H9 (cell line): Measurements from ENCODE around the gene CCDC18. TPM values are rescaled to one million over a fixed set of nuclear protein-coding genes. Genes with fewer than 3 reads are reported as not detected.

Experiments
- DNase-seq: peaks from one replicate; pipeline ENCODE4 v3.0.0-alpha.2; 2017
- H2AFZ ChIP-seq: one replicate; pipeline ENCODE4 v1.6.1; 2013; ENCODE audit warnings: mild to moderate bottlenecking, low read length, control low read depth, moderate library complexity
- H2AK5ac ChIP-seq: 2 replicates; pipeline ENCODE4 v1.6.1; 2013; ENCODE audit warnings: low read length, control low read depth, mixed read lengths; ENCODE audit not compliant: insufficient read length
- H2BK120ac ChIP-seq: one replicate; pipeline ENCODE4 v1.6.1; 2013; ENCODE audit warnings: low read depth, mild to moderate bottlenecking, low read length, control low read depth, inconsistent platforms; ENCODE audit not compliant: poor library complexity, severe bottlenecking
- H2BK12ac ChIP-seq: 2 replicates; pipeline ENCODE4 v1.6.1; 2013; ENCODE audit warnings: low read length, control low read depth, mixed read lengths, low read depth; ENCODE audit not compliant: insufficient read length
- H2BK15ac ChIP-seq: 2 replicates; pipeline ENCODE4 v1.6.1; 2013; ENCODE audit warnings: low read depth, low read length, control low read depth
- H2BK20ac ChIP-seq: one replicate; pipeline ENCODE4 v1.6.1; 2013; ENCODE audit warnings: low read depth, mild to moderate bottlenecking, low read length, control low read depth, inconsistent platforms; ENCODE audit not compliant: poor library complexity, severe bottlenecking
- H2BK5ac ChIP-seq: 2 replicates; pipeline ENCODE4 v1.6.1; 2013; ENCODE audit warnings: low read length, control low read depth, mixed read lengths; ENCODE audit not compliant: insufficient read length
- H3K14ac ChIP-seq: 2 replicates; pipeline ENCODE4 v1.6.1; 2013; ENCODE audit warnings: low read length, control low read depth; ENCODE audit not compliant: insufficient read depth
- H3K18ac ChIP-seq: 2 replicates; pipeline ENCODE4 v1.6.1; 2013; ENCODE audit warnings: low read depth, mild to moderate bottlenecking, mixed read lengths, low read length, control low read depth; ENCODE audit not compliant: insufficient read length
- H3K23ac ChIP-seq: 2 replicates; pipeline ENCODE4 v1.6.1; 2013; ENCODE audit warnings: low read length, control low read depth, mixed read lengths, low read depth; ENCODE audit not compliant: insufficient read length
- H3K23me2 ChIP-seq: 2 replicates; pipeline ENCODE4 v1.6.1; 2013; ENCODE audit warnings: low read depth, mild to moderate bottlenecking, mixed read lengths, low read length, control low read depth; ENCODE audit not compliant: insufficient read length, poor library complexity, severe bottlenecking
- H3K27ac ChIP-seq: 2 replicates; pipeline ENCODE4 v1.5.1; 2013; ENCODE audit warnings: low read length, control low read depth, mixed read lengths, low read depth; ENCODE audit not compliant: insufficient read length
- H3K27me3 ChIP-seq: 2 replicates; pipeline ENCODE4 v1.6.1; 2013; ENCODE audit warnings: low read length, control low read depth, inconsistent platforms; ENCODE audit not compliant: insufficient read depth
- H3K4ac ChIP-seq: 2 replicates; pipeline ENCODE4 v1.6.1; 2013; ENCODE audit warnings: low read depth, mild to moderate bottlenecking, control low read depth, inconsistent platforms, low read length, moderate library complexity
- H3K4me1 ChIP-seq: 2 replicates; pipeline ENCODE4 v1.6.1; 2013; ENCODE audit warnings: low read length, control low read depth, inconsistent platforms; ENCODE audit not compliant: insufficient read depth
- H3K4me2 ChIP-seq: 2 replicates; pipeline ENCODE4 v1.6.1; 2013; ENCODE audit warnings: low read length, control low read depth, mixed read lengths; ENCODE audit not compliant: insufficient read length, insufficient read depth
- H3K56ac ChIP-seq: 2 replicates; pipeline ENCODE4 v1.6.1; 2013; ENCODE audit warnings: low read depth, mild to moderate bottlenecking, mixed read lengths, low read length, control low read depth; ENCODE audit not compliant: insufficient read length
- H3K79me1 ChIP-seq: 2 replicates; pipeline ENCODE4 v1.6.1; 2013; ENCODE audit warnings: low read depth, mild to moderate bottlenecking, moderate library complexity, low read length, control low read depth, inconsistent platforms; ENCODE audit not compliant: insufficient read depth, poor library complexity, severe bottlenecking
- H3K79me2 ChIP-seq: 2 replicates; pipeline ENCODE4 v1.6.1; 2013; ENCODE audit warnings: low read length, control low read depth, inconsistent platforms; ENCODE audit not compliant: insufficient read depth
- H3K9ac ChIP-seq: 2 replicates; pipeline ENCODE4 v1.6.1; 2013; ENCODE audit warnings: low read length, control low read depth, mixed read lengths; ENCODE audit not compliant: insufficient read length; ENCODE audit errors: extremely low read depth
- H3K9me3 ChIP-seq: one replicate; pipeline ENCODE4 v1.6.1; 2013; ENCODE audit warnings: low read depth, low read length, inconsistent platforms; ENCODE audit not compliant: control insufficient read depth
- H3T11ph ChIP-seq: one replicate; pipeline ENCODE4 v1.6.1; 2013; ENCODE audit warnings: mild to moderate bottlenecking, low read length, control low read depth, inconsistent platforms
- H4K20me1 ChIP-seq: one replicate; pipeline ENCODE4 v1.6.1; 2013; ENCODE audit not compliant: control insufficient read depth, insufficient read length, insufficient read depth
- H4K5ac ChIP-seq: 2 replicates; pipeline ENCODE4 v1.6.1; 2013; ENCODE audit warnings: low read depth, mild to moderate bottlenecking, mixed read lengths, low read length, control low read depth; ENCODE audit not compliant: insufficient read length
- H4K8ac ChIP-seq: replicated peaks from 2 replicates; pipeline ENCODE4 v1.6.1; 2013; ENCODE audit warnings: low read length, control low read depth, mixed read lengths, low read depth; ENCODE audit not compliant: insufficient read length
- H4K91ac ChIP-seq: 2 replicates; pipeline ENCODE4 v1.6.1; 2013; ENCODE audit warnings: low read depth, mild to moderate bottlenecking, moderate library complexity, mixed read lengths, low read length, control low read depth; ENCODE audit not compliant: insufficient read length
- H3K27ac Mint-ChIP-seq, 3 experiments: 2 replicates in 2 of 3; 3 replicates in 1 of 3; pipeline ENCODE4 v1.8.0; 2020 to 2021; ENCODE audit warnings: mixed read lengths in 3 of 3, mild to moderate bottlenecking in 1 of 3, moderate library complexity in 1 of 3
- H3K27me3 Mint-ChIP-seq: 2 replicates; pipeline ENCODE4 v1.8.0; 2021; ENCODE audit warnings: low read depth, mild to moderate bottlenecking, moderate library complexity, mixed read lengths
- H3K36me3 Mint-ChIP-seq, 3 experiments: 2 replicates in 2 of 3; 3 replicates in 1 of 3; pipeline ENCODE4 v1.8.0; 2020 to 2021; ENCODE audit warnings: low read depth in 3 of 3, mixed read lengths in 3 of 3; ENCODE audit not compliant: insufficient read depth in 1 of 3
- H3K4me1 Mint-ChIP-seq, 2 experiments: 2 replicates each; pipeline ENCODE4 v1.8.0; 2020; ENCODE audit warnings: mixed read lengths in 2 of 2
- H3K4me3 Mint-ChIP-seq, 2 experiments: 2 replicates in 1 of 2; 3 replicates in 1 of 2; pipeline ENCODE4 v1.8.0; 2020 to 2021; ENCODE audit warnings: mild to moderate bottlenecking in 2 of 2, mixed read lengths in 2 of 2, moderate library complexity in 1 of 2
- H3K9me3 Mint-ChIP-seq, 2 experiments: 2 replicates in 1 of 2; 3 replicates in 1 of 2; pipeline ENCODE4 v1.8.0; 2020; ENCODE audit warnings: mild to moderate bottlenecking in 2 of 2, mixed read lengths in 2 of 2, moderate library complexity in 1 of 2
- CTCF ChIP-seq: fragments of 200-600 bp; sonication (generic); conservative IDR thresholded peaks from 3 replicates; pipeline ENCODE4 v1.8.0; 2021; ENCODE audit warnings: antibody characterized with exemption, mild to moderate bottlenecking
- WGBS: extraction: QIAGEN DNeasy Blood & Tissue Kit; methylation state at CpG from one replicate; pipeline ENCODE4 v1.1.7; 2013; ENCODE audit warnings: missing lambda C conversion rate, low lambda C conversion rate, mixed read lengths; ENCODE audit not compliant: insufficient read length; ENCODE audit errors: extremely low coverage; 5-methylcytosine and 5-hydroxymethylcytosine counted together
- total RNA-seq: library from RNA; stranded (reverse); gene quantifications from 2 replicates; pipeline ENCODE4 v1.2.1, GENCODE V29; 2021

The CCDC18 gene
- total RNA-seq, 1 experiment from 2014 or later, result 19.5 TPM

DNA sequence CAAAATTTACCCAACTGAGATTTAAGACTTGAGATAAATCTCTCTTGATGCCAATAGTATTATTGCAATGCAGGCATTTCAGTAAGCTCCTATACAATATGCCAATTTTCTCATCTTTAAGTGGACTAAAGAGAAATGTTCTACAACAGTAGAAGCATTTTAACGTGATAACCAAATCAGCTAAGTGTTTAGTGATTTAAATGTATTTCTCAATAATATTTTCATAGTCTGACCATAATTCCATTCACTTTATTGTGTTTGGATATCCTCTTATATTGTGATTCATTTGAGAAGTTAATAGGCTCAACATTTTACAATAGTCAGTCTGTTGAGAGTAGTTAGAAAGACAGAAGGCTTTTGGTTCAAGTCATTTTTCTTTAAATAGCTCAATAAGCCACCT lies 120.6 kb downstream of the CCDC18 start:
- H3K9me3 Mint-ChIP-seq, result peaks cover 2 to 3% of the 10 kb centered on the region in 2 experiments; a peak in 2 of 5 replicates
- Histone ChIP-seq H3K79me1 (no peaks in the 10 kb centered on the region), H3K23me2 (no peaks in the 10 kb centered on the region), H4K91ac (no peak overlapping the region), H2BK15ac (no peak overlapping the region), H4K8ac (no peak overlapping the region), H4K20me1 (no peaks in the 10 kb centered on the region), H2BK12ac (no peak overlapping the region), H3K4ac (no peak overlapping the region), H2AFZ (no peak overlapping the region), H2BK5ac (no peak overlapping the region), H3K79me2 (no peaks in the 10 kb centered on the region), H3K23ac (no peak overlapping the region), H3K27me3 (no peaks in the 10 kb centered on the region), H3K4me1 (peaks cover 5% of the 10 kb centered on the region; the same call in 1 of the 2 replicates), H3K4me2 (no peak overlapping the region), H3K9ac (no peak overlapping the region), H4K5ac (no peak overlapping the region), H3K14ac (no peak overlapping the region), H3K18ac (no peak overlapping the region), H3K56ac (no peak overlapping the region), H3T11ph (no peak overlapping the region), H3K27ac (no peak overlapping the region), H3K9me3 (no peaks in the 10 kb centered on the region), H2BK20ac (no peak overlapping the region), H2AK5ac (no peak overlapping the region), H2BK120ac (no peak overlapping the region)
- peaks cover 0 to 9% (median 7%) of the 10 kb centered on the region in 3 experiments; a peak in 4 of 7 replicates for H3K36me3 Mint-ChIP-seq
- H3K4me1 Mint-ChIP-seq, result peaks cover 39 to 46% of the 10 kb centered on the region in 2 experiments
- no peak for TF ChIP-seq CTCF
- WGBS, result no CpG with 5 or more reads among the region's 1 CpG
- no peaks in the 10 kb centered on the region for H3K27me3 Mint-ChIP-seq
- H3K4me3 Mint-ChIP-seq, result no peak overlapping the region
- H3K27ac Mint-ChIP-seq, result peak overlapping the region in 1 of 3 experiments; percentile 87; a peak in 1 of 7 replicates
- DNase-seq, result no peak
